ENCODE measurements around the gene COBL.

Gene COBL

GRCh38 chr7:51140199-51141164, 176.1 kb downstream of the COBL start:
- DNase-seq (ENCODE audit: low read depth), result no peak

GRCh38 chr7:51139796-51140195, 176.8 kb downstream of the COBL start:
- no peak for DNase-seq (ENCODE audit: low read depth)

- no peak for DNase-seq (ENCODE audit: low read depth)
These were observed 178.2 kb downstream of the COBL start for GRCh38 chr7:51138123-51139085.

- DNase-seq (ENCODE audit: low read depth), result peak; percentile 21
These were observed 181.0 kb downstream of the COBL start for GRCh38 chr7:51135576-51135975.

- peak; percentile 33 for DNase-seq (ENCODE audit: low read depth)
These were observed 182.6 kb downstream of the COBL start for GRCh38 chr7:51134013-51134441.

GRCh38 chr7:51132661-51133060, 183.9 kb downstream of the COBL start:
- no peak for DNase-seq (ENCODE audit: low read depth)

- DNase-seq (ENCODE audit: low read depth), result no peak
These were observed 186.8 kb downstream of the COBL start for GRCh38 chr7:51129527-51130472.

- DNase-seq (ENCODE audit: low read depth), result no peak
These were observed 187.8 kb downstream of the COBL start for GRCh38 chr7:51128545-51129435.

GRCh38 chr7:51127618-51127904, 189.0 kb downstream of the COBL start:
- DNase-seq (ENCODE audit: low read depth), result no peak

GRCh38 chr7:51126813-51127617, 189.6 kb downstream of the COBL start:
- no peak for DNase-seq (ENCODE audit: low read depth)

- DNase-seq (ENCODE audit: low read depth), result no peak
These were observed 190.3 kb downstream of the COBL start for GRCh38 chr7:51126324-51126723.

GRCh38 chr7:51124321-51124720, 192.3 kb downstream of the COBL start:
- DNase-seq (ENCODE audit: low read depth), result no peak

- DNase-seq (ENCODE audit: low read depth), result peak; percentile 98
These were observed 193.1 kb downstream of the COBL start for GRCh38 chr7:51123322-51124019.

GRCh38 chr7:51121931-51122425, 194.6 kb downstream of the COBL start:
- DNase-seq (ENCODE audit: low read depth), result no peak

GRCh38 chr7:51121036-51121790, 195.4 kb downstream of the COBL start:
- DNase-seq (ENCODE audit: low read depth), result no peak

GRCh38 chr7:51118628-51119027, 198.0 kb downstream of the COBL start:
- no peak for DNase-seq (ENCODE audit: low read depth)

GRCh38 chr7:51114501-51114900, 202.1 kb downstream of the COBL start:
- no peak for DNase-seq (ENCODE audit: low read depth)

GRCh38 chr7:51113962-51114361, 202.6 kb downstream of the COBL start:
- DNase-seq (ENCODE audit: low read depth), result no peak

Measured in EH (cell line).